H4 (cell line): ENCODE results near the gene CLCN5. TPM values are rescaled to one million over a fixed set of nuclear protein-coding genes. Genes with fewer than 3 reads are reported as not detected.

ENCODE experiments used
- DNase-seq: peaks from one replicate; pipeline ENCODE4 v3.0.0-alpha.2; 2015; ENCODE audit warnings: low spot score
- total RNA-seq: library from RNA; depleted of rRNA; stranded (reverse); fragments of >200 nt; shearing (Covaris generic); gene quantifications from 2 replicates; pipeline ENCODE4 v1.2.3, GENCODE V29; 2014

CLCN5 gene
- total RNA-seq, 1 experiment from 2014 or later, result 3.6 TPM

DNA sequence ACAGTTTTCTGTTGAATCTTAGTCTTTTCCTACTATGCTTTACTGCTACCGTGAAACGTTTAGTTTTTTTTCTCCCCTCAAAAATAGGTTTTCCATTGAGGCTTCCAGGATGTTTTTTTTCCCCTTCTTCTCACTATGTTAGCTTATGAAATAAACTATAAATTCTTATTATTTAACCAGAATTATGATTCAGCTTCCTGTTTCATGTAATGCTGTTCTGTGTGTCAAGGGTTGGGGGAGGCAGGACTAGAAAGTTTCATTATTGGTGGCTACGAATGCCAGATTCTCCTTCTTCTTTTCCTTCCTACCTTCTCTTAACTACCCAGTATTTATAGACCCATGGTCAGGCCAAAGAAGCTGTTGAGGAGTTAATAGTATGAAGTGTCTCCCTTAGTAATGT is 11.8 kb downstream of the CLCN5 start:
- no peak for DNase-seq

GRCh38 chrX:49934729-49935128 is 12.3 kb downstream of the CLCN5 start:
- DNase-seq, result no peak

DNA sequence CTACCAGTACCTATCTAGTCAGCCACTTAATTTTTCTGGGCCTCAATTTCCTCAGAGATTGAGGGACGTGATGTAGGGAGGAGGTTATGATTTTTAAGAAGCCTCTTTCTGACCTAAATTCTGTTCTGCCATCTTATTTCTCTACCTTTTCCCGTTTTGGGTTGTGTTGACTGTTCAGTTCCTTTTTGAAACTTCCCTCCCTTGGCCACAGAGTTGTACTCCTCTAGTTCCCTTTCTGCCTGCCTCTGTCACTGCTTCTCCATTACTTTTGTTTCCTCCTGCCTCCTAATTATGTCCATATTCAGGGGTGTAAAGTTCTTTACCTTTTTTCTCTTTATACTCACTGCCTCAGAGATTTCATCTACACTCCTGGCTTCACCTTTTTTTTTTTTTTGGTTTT is 25.4 kb downstream of the CLCN5 start:
- DNase-seq, result no peak

DNA sequence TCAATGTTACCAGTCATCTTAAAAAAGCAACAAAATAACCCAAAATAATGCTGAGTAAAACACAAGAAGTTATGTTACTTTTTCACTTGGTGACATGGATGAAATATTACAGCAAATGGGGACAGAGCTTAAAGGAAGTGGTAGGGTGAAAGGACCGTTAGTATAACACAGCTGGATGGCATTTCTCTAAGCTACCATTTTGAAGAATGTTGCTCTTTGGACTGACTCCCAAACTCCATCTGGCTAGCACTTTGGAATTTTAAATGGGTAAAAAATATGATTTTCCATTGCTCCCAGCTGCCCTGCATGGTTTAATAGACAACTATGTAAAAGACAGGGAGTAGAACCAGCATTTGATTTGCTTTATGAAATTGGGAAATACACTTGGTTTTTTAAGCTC is 27.6 kb downstream of the CLCN5 start:
- DNase-seq, result no peak

DNA sequence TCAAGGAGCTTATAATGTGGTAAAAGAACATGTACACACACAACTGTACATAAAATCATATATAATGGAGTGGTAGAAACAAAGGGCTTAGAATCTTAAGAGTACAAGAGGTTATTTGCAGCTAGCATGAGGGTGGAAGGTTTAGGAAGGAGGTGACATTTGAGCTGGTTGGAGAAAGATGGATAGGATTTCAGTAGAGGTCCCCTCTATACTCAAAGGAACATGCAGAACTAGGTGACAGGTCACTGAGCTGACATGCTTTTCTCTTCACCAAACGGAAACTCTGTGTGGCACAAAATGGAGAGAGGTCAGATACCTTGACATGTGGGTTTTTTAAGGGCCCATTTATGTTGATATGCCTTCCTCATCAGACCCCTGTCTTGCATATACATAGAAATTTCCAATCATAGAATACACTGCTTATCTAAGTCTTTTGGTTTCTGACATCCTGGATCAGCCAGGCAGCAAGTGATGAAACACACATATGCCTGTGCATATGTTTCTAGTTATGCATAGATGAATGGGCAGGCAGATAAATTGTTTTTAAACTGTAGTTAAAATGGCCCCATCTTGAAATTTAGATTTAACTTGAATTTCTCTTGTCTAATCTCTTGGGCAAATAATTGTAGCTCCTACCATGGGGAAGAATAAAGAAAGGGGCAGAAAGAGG is 29.3 kb downstream of the CLCN5 start:
- DNase-seq, result no peak

- DNase-seq, result no peak
These were observed 33.9 kb downstream of the CLCN5 start for GRCh38 chrX:49956313-49956712.

GRCh38 chrX:49958727-49959485 is 36.5 kb downstream of the CLCN5 start:
- DNase-seq, result no peak

GRCh38 chrX:49959602-49960001 is 37.2 kb downstream of the CLCN5 start:
- DNase-seq, result no peak

DNA sequence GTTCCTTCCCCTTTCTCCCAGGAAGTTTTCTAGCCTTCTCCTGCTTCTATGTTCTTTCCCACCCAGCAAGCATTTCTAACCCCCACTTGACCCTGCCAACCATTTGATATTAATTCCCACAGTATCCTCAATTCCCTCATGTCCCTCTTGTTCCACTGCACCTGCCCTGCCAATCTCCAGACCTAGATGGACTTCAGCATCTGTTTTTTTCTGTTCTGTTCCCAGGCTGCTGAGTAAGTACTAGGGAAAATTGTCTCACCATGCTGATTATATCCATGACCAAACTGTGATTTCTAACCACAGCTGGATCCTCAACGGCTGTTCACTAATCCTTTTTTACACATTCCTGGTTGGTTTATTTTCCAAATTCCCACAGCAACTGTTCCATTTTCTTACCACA is 37.7 kb downstream of the CLCN5 start:
- DNase-seq, result no peak

DNA sequence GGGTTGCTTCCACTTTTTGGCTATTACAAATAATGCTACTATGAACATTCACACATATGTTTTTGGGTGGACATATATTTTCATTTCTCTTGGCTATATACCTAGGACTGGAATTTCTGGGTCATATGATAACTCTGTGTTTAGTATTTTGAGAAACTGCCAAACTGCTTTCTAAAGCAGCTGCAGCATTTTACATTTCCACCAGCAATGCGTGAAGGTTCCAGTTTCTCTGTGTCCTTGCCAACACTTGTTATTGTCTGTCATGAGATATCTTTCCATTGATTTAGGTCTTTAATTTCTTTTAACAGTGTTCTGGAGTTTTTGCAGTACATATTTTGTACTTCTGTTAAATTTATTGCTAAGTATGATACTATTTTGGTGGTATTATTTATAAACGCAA is 48.3 kb downstream of the CLCN5 start:
- no peak for DNase-seq

- no peak for DNase-seq
These were observed 50.0 kb downstream of the CLCN5 start for GRCh38 chrX:49972328-49972860.

DNA sequence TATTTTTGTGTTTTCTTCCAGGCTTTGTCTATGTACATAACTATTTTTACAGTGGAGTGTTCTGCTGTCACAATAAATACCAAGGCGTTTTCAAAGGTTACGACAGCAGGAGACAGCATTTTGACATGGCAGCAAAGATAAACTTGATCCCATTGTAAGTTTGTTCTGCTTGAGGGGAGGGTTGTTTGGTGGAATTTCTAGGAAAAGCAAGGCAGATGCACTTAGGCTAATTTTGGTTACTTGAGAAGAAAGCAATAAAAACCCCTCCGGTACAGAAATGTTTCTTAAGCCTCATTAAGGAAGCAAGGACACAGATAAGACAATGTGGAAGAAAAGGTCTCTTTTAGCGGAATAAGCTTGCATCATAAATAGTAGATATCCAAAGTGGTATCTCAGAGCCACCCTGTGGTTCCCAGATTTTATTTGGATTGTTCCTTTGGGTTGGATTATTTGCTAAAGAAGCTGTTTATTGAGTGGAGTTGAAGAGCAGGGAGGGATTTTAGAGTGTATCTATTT is 54.3 kb downstream of the CLCN5 start:
- no peak for DNase-seq

- DNase-seq, result no peak
These were observed 55.1 kb downstream of the CLCN5 start for GRCh38 chrX:49977319-49978090.

- no peak for DNase-seq
These were observed 55.8 kb downstream of the CLCN5 start for GRCh38 chrX:49978176-49978575.

- DNase-seq, result no peak
These were observed 63.7 kb downstream of the CLCN5 start for GRCh38 chrX:49986058-49986457.

- no peak for DNase-seq
These were observed 65.3 kb downstream of the CLCN5 start for GRCh38 chrX:49987651-49988050.

DNA sequence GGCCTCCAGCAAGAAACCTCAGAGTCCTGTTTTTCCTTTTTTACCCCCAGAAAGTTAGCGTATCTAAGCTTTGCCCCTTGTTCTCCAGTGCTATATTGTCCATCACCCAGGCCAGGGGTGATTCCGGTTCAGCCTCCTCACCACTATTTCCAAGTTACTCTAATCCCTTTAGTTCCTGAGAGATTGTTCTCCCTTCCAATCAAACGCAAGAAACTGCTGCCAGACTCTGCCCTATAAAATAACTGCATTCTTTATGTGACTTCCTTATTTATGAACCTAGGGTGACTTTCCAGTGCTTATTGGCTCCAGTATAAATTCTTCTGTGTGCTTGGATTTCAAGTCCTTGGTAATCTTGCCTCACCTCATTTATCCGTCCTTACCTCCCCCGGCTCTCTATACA is 65.7 kb downstream of the CLCN5 start:
- no peak for DNase-seq

DNA sequence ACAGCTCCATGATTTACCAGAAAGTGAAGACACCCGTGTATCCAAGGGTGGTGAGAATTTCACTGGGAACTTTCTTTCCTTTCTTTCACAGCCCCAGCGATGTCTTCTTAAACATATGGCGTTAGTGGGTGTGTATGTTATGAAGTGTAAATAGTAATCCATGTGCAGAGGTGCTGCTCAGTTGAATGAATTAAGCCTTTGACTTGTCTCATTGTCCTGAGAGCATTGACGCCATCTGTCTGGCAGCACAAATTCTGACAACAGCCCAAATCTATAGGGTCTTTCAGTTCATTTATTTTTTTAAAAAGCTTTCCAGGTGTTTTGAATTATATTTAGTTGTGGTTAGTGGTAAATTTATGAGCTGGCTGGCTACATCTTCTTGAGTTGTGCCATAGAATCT is 69.4 kb downstream of the CLCN5 start:
- DNase-seq, result no peak

DNA sequence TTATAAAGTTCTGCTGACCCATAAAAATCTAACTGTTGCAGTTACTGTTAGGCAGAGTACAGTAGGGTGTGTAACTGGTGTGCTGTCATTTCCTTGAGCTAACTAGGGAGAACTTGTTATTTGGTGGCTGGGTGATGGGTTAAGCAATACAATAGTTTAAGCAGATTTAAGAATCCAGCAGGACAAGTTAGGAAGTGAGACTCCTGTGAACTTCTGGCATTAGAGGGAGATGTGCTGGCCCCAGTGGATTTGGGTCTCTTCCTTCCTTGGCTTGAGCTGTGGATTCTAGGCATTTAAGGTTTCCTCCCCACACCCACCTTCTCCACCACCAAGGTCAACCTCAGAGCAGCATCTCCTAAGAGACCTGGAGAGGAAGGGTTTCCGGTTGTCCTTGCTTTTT is 70.5 kb downstream of the CLCN5 start:
- no peak for DNase-seq

DNA sequence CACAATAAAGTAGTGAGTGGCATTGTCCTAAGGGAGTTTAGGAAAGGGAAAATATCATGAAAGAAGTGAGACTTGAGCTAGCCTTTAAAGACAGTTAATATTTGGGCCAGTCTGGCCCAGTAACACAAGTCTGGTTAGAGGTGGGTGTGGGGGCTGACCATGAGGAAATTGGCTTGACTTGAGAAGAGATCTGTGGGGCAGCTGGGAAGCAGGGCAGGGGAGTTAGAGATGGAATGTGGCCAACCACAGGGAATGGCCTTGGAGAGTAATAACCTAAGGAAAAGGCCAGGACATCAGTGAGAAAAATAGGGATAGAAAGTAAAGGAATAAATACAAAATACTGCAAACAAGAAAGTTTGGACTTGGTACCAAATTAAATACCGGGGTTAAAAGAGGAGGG is 71.3 kb downstream of the CLCN5 start:
- DNase-seq, result no peak

DNA sequence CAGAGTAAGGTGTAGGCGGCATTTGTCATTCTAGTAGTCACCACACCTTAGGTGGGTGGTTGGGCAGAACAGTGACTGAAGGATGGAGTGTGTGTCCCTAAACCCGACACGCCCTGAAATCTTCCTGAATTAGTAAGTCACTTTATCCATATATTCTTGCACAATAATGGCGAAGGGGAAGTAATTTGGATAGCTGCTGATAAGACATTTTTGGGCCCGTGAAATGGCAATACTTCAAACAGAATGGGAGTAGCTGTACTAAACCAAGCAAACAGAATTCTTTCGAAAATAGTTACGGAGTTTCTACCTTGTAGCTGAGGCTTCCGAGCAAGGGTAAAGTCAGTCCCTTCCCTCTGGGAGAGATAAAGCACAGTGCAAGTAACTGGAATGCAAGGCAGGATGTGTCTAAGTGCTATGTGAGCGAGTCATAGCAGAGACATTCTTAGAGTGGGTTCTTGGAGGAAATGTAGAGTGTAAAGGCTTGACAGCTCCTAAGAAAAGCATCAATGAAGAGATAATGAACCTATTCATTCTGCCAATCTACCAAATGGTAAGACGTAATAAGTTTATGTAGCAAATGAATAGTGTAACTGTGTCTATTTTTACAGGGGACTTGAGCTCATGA is 72.8 kb downstream of the CLCN5 start:
- DNase-seq, result peak; percentile 16
